NCI-H146 treated with DMSO at 0.1 percent for 48 hours (cell line): Measurements from ENCODE around the gene COPZ1.
A peak's percentile ranks its signal among the peaks of the same experiment; 100 is the strongest.

Experiments
- DNase-seq: peaks from one replicate; lab custom pipeline; 2025; ENCODE audit not compliant: unreplicated experiment; lab: John Stamatoyannopoulos, UW

Gene COPZ1

DNA sequence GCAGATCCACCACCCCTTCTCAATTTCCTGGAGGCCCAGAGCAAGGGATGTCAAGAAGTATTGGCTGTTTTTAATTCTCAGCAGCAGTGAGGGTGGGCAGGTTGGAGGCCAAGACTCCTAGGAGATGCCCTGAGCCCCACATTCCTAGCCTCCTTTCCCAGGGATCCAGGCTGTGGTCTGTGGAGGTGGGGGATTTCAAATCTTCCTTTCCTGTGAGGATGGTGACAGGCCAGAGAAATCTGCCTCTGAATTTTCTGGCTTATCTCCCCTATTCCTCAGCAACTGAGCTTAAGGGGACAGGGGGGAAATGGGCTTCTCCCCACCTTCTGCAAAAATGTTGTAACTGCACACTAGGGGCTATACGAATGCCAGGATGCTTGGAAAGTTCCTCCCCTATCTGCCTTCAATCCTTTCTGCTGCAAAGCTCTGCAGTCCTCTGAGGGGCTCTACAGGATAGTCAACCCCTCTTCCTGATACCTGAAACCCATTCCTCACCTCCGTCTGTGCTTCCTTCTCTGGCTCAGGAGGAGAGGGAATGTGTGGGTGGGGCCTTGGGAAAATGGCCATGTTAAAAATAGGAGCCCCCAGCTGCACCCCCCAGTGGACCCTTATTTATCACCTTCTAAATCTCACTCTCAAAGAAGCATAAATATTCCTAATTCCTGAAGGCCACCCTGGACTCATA, 32.7 kb downstream of the COPZ1 start:
- DNase-seq = no peak

DNA sequence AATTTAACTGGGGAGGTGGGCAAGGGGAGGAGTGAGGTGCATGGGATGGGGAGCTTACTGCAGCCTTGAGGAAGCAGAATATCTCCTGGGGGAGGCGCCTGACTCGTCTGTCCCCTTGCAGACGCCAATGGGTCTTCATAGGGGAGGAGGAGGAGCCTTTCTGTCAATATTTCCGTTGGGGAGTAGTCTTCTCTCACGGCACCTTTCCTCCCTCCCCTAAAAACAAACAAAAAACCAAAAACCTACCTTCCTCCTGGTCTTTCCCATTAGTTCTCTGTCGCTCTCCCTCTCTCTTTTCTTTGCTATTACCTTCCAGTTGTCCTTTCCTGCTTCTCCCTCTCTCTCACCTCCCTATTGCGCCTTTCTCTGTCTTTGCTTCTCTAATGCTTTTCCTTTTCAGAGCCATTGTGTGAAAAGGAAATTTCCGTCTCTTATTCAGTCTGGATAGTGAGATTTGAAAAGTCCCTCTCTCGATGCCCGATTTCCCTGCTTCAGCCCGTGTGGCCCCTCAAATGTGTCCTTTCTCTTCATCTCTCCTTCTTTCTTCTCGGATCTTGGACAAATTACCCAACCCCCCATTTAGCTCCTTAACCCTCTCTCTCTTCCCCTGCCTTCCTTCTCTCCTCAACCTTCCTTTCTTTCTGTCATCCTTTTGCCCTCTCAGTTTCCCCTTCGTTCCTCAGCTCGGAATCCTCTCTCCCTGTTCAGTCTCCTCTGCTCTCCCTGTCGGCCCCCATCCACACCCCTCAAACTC, 33.4 kb downstream of the COPZ1 start:
- peak; percentile 72 for DNase-seq

DNA sequence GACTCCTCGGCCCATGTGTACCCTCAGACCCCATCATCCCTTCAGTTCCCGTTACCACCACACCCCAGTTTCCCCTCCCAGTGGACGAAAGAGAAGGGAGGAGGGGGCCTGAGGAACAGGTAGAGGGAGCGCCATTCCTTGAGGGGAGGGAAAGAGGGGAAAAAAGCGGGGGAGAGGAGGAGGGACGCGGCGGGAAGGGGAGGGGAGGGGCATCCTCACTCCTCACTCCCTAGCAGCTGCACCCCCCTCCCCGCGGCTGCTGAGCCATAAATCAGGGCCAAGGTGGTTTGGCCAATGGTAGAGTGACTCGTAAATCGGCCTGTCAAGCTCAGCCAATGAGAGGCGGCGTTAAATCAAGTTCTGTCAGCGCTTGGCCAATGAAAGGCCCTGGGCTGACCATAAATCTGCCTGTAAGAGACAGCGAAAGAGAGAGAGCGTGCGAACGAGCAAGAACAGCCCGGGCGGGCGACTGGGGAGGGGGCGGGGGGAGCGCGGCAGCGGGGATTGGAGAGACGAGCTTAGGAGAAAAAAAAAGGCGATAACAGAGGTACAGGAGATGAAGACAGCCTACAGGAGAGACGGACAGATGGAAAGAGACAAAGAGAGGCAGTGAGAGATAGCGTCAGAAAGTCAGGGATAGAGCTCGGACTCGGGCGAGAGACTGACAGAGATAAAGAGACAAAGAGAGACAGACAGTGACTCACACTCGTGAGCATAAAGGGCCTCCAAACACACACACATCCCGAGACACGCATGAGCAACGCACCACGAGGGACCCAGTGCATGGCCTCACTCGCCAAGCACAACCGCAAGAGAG, 34.2 kb downstream of the COPZ1 start:
- peak; percentile 99 for DNase-seq

DNA sequence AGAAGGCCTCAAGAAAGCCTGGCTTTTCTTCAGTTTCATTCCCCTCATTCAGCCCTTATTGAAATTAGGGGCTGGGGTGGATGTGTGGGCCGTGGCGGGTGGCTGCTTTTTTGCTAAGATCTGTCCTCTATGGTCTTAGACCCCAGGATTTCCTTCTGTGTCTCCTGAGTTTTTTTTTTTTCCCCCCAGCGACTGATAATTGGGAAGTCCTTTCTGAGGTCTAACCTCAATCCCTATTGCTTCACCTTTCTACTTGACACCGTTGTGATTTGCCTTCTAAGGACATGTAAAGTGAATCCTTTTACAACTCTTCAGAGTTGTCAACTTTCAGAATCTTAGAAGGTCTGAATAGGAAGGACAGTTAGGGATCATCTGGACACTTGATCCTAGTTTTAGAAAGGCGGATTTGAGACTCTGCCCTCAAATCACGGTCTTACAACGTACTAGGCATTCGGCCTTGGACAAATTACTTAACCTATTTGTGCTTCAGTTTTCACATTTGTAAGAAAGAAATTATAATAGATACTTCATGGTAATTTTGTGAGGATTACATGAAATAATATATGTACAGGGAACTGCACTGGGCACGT, 34.9 kb downstream of the COPZ1 start:
- no peak for DNase-seq

DNA sequence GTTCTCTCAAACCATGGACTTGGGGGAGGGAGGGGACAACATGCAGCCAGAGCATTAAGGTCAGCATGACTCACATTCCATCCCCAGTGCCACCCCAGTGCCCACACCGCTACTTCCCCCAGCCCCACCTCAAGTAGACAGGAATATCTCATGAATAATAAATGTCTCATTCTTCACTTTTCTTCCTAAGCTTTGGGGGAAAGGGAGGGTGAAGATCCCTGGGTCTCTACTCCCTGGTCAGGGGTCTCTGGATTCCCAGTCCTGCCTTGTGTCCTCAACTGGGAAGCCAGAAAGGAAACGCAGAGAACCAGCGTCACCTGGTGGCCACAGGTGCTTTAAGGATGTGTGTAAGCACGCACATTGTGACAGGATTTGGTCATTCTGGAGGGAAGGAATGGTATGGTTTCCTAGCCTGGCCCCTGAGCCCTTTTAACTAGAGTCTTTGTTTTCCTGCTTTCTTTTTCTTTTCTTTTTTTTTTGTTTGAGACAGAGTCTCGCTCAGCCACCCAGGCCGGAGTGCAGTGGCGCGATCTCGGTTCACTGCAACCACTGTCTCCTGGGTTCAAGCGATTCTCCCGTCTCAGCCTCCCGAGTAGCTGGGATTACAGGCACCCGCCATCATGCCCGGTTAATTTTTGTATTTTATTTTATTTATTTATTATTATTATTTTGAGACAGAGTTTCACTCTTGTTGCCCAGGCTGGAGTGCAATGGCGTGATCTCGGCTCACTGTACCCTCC, 36.0 kb downstream of the COPZ1 start:
- DNase-seq = peak; percentile 55

DNA sequence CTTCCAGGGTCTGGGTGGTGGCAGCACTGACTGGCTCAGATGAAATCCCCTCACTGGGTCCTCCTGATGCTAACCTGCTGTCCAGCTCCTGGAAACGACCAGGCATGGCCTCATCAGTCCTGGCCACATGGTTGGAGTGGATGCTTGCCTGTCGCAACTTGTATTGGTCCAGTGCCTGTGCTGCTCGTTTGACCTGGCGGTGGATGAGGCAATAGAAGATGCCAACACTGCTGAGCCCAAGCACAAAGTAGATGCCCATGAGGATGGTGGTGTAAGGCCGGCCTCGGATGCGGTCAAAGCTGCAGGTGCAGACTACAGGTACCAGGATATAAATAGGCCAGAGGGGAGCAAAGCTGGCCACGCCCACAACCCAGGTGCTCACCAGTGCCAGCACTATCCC, 38.1 kb downstream of the COPZ1 start:
- DNase-seq = no peak

DNA sequence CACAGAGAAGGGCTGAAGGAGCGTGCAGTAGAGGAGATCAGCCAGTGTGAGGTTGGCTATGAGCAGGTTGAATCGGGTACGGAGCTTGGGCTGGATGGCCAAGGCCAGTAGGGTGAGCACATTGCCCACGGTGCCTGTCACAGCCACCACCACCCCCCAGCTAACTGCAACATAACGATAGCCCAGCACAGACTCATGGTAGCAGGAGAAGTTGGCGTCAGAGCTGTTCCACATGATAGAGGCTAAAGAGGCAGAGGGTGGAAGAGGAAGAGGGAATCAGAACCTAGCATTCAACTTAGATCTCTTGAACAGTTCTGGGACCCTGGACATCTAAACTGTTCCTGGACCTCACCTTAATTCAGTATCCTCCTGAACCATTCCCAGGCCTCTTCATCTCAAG, 38.7 kb downstream of the COPZ1 start:
- DNase-seq = no peak

DNA sequence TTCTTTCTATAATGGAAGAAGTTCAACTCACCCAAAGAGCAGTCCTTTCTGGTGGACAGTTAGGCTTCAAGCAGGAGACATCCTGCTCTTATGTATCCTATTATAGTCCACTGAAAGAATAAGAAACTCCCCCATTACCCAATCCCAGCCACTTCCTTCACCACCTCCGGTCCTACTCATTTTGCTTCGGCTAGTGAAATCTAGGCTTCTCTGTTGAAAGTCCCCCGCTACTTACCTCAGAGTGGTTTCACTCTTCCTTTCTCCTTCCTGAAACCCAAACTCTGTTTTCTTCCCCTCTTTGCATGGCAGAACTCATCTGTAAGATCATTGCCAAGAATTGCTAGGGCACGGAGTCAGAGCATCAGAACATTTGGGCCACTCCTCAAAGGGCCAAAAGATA, 39.5 kb downstream of the COPZ1 start, which contains the start of gene GPR84:
Gene GPR84, minus strand, starts transcription at position 74 of the 400 bp plus-strand sequence. CDS start 635 bp downstream, outside the sequence.
- no peak for DNase-seq

DNA sequence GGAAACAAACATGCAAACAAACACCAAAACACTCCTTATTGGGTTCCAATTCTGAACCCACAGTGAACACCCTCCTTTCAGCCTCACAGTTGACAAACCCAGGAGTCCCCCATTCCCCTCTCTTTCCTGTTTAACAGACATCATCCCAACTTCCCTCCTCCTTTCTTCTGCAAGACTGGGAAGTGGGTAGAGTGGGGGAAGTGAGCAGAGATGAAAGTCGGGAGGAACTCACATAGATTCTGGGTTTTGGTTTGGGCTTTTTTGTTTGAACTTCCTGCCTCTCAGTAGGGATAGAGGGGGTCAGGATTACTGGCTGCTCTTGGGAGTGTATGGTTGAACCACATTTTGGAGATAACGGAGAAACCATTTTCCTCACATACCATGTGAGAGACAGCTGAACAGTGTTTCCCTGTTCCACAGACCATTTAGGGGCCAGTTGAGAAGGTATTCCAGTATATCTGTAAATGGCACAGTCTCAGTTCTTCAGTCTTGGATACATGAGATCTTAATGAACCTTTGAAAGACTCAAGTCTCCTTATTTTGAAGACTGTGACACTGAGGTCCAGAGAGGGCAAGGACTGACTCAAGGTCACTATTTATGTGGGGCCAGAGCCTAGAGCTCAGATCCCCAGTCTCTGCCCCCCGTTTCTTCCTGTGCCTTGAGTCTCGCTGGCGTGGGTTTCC, 43.2 kb downstream of the COPZ1 start:
- no peak for DNase-seq

DNA sequence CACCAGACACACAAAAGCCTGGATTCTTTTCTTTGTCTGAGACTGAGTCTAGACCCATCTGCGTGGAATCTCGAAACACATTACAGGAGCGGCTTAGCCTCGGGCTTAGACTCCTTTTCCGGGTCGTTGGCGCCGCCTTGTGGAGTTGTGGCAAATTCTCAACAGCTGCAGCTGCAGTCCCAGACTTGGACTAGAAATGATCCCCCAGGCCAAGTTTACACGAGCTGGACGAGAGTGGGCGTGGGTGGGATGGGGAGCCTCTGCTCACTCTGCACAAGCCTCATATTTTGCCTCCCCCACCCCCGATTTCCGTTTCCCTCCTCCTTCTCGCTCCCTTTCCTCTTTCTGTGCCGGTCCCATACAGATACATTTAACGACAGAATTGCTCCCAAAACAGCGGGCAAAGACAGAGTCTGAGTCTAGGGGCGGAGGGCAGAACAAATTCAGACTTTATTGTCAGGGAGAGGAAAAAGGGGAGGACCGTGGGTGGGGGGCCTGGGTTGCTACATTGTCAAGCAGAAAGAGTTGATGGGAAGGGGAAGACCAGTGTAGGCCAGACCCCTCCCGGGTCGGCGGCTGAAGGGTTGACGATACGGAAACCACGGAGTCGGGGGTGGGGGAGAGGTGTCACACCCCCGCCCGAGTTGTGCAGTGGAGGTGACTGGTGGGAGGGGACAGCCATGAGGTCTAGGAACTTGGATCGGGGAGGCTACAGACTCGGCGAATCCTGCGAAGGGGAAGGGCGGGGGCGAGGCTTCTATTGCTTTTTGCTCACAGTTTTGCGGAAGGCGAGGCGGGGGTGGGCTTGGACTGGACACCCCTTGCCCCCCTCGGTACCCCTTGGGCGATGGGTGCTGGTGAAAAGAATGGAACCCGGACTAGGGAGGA, 44.0 kb downstream of the COPZ1 start:
- DNase-seq = peak; percentile 63

DNA sequence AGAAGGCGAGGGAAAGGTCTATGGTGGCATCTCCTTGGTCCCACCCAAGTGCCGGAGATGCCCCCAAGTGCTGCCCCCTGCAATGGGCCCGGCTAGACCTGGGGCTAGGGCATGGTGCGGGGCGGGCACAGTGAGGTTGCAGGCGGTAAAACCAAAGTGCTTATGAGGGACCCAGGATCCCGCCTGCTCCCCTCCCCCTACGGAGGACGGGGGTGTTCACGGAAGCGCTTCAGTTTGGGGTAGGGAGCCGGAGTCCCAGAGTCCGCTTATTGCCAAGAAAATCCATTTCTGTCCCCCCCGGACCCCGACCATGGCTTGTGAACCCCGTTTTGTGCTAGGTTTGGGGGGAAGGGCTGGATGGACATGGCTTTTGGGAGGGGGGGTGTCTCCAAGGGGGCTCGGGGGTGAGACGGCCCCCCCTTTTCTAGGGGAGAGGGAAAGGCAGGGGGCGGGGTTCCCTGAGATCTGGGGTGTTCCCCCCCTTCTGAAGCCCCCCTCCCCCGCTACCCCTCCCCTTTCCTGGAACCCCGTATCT, 44.7 kb downstream of the COPZ1 start:
- DNase-seq = no peak

DNA sequence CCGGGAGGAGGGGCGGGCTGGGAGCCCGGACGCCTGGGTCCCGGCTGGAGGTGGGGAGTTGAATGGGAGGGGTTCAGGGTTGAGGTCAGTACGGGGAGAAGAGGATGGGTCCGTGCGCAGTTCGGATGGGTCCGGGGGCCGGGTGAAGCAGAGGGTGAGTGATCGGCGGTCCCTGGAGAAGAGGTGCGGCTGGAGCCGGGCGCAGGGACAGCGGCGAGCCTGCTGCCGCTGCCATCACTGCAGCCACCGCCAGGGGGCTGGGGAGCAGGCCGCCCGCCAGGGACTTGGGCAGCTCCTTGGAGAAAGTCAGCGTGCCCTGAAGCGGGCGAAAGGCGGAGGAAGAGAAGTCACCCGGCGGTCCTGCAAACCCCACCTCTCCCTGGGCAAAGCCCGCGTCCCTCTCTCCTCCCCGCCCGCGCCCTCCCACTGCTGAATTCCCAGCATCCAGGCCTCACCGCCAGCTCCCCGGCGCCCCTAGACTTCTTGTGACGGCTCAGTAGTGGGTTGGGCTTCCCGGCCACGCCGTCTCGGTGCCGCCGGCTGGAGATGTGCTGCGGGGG, 45.3 kb downstream of the COPZ1 start:
- no peak for DNase-seq

DNA sequence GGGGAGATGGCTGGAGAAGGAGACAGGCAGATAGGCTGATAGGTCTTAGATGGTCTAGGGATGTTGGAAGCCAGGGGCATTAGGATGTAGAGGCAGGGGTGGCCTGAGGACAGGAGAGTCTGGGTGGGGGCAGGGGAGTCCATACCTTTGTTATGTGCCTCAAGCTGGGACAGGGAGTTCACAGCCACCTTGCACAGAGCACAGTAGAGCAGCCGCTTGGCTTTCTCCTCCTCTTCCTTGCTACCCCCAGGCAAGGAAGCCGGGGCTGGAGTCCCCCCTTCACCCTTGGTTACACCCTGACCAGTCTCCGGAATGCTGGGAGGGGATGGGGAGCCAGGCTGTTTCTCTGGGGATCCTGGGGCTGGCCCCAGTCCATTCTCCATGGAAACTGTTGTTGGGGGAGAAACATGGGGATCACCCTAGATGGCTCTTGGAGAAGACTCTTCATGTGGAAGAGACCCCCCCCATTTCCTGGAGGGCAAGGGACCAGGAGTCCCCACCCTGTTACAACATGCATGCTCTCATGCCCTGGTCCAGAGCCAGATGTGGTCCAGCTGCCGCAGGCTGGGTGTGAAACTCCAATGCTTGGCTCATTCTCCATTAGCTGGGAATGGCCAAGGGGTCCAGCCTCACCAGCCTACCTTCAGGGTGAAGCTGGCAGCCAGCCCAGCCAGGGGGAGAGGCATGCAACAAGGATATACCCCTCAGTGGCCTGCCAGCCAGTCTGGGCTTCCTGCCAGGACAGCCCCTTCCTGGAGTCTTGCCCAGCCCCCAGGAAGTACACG, 46.6 kb downstream of the COPZ1 start:
- DNase-seq = no peak

DNA sequence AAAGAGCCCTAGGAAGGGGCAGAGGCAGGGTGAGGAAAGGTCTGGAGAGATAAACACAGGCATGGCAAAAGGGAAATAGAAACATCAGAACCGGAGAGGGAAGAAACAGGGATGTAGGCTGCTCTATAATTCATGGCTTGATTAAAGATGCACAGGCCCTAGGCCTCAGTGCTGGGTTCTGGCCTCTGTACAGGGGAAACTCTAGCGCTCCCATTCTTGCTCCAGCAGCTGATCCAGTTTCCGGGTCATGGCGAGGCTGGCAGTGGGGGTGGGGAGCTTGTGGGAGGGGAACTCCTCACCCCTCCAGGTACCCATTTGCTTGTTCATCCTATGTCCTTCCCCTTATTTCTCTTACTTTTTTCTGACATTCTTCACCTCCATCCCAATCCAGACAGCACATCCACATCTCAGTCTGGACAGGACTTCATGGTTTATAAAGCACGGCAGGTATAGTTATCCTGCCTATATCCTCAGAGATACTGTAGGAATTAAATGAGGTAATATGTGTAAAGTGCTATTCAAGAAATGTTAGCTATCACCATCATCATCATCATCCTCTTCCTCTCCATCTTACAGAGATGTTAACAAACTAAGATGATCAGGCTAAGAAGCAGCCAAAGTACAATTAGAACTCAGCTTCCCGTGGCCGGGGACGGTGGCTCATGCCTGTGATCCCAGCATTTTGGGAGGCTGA, 47.3 kb downstream of the COPZ1 start:
- no peak for DNase-seq

DNA sequence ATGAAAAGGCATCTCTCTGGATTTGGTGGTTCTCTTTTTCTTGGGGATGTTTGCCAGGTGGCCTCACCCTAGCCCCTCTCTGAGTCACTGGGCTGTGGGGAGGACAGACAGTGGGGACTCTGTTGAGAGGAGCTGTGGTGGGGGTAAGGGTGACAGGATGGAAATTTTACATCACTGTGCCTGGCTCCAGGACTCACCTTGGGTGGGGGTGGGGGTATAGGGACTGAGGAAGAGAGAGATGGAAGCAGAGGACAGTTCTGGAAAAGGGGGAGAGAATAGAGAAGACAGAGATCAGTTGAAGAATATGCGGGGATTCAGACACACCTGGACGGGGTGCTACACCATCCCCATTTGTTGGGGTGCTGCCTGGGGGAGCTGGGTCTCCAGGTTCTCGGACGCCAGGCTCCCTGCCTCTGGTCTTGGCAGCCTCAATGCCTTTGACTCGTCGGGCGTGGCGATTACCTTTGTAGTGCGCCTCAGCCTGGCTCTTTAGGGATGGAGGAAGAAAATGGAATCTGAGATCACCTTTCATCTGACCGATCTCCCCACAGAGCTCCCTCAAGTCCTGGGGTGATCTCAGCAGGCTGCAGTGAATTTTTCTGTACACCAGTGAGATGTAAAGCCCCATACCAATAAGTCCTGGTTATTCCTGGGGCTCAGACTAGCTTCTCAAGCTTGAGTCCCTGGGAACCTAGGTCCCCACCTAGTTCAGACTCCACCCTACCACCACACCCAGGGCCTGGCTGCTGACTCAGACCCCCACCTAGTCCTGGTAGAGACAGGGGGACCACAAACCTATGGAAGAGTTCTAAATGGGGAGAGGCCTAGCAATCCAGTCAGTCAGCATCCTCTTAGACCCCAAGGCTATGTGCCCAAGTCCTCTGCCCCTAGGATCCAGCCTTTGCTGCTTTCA, 49.0 kb downstream of the COPZ1 start:
- DNase-seq = no peak
